NCI-H2227 (cell line): ENCODE results near the gene RMDN2.
A peak's percentile ranks its signal among the peaks of the same experiment; 100 is the strongest.

ENCODE experiments used
- DNase-seq: peaks from one replicate; lab custom pipeline; 2025; ENCODE audit not compliant: unreplicated experiment; lab: John Stamatoyannopoulos, UW

RMDN2 gene

GRCh38 chr2:38037757-38038621, 112.9 kb downstream of the RMDN2 start:
- peak; percentile 66 for DNase-seq

DNA sequence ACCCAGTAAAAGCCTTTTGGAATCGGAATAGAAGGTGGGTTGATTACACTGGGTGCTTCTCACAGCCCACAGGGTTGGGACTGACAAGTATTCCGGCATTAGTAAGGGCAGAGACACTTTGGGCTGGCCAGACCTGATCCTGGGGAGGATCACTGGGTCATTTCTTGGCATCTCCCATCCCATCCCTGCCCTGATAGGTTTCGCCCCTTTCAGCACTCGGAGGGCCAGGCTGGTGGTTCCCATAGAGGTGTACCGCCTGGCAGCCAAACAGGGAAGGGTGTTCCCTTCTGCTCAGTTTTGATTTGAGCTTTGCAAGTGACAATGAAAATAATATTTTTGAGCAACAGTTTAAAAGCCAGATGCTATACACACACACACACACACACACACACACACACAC, 113.6 kb downstream of the RMDN2 start:
- no peak for DNase-seq

DNA sequence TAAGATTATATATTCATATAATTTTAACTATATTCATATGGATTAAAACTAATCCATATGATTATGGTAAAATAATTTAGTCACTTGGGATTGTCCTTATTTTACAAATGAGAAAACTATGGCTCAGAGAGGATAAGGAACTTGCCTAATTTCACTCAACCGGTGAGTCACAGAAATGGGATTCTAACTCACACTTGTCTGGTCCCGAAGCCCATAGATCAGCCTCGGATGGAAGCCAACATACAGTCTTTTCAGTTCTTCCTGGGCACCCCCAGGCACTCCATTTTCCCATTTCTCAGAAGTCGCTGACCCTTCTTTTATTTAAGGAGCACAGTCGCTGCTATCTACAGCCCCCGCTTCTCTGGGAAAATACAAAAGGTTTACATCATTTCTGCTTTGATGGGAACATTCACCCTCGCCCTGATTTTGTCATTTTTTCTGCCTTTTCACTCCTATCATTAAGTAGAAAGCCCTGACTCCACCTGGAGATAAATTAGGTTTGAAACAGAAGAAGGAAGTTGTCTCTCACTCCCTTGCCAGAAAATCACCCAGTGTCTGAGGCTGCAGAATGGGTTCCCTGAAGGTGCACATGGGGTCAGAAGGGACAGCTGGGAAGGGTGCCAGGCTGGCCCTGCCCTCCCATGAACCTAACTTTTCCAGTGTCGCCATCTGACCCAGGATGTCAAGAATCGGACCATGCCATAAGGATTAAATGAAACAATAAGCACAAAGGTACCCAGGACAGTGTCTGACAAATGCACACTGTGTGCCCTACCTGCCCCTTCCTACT, 114.2 kb downstream of the RMDN2 start:
- DNase-seq, result no peak

DNA sequence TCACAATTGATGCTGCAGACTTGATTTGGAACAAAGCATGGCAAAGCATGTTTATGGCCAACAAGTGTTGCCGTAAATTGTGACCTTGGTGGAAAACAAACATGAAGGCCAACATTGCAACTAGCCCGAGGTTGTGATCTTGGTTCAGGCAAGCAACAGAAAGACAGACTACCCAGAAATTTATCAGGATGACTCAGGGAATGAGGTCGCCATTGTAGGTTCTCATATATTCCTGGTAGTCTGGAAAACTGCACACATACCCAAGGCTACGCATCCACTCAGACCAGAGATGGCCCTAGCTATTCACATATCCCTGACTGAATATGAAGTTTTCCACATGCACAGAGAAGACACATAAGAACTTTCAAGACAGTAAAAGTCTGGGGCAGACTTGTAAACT, 120.7 kb downstream of the RMDN2 start:
- no peak for DNase-seq

GRCh38 chr2:38056216-38056615, 131.1 kb downstream of the RMDN2 start:
- no peak for DNase-seq

DNA sequence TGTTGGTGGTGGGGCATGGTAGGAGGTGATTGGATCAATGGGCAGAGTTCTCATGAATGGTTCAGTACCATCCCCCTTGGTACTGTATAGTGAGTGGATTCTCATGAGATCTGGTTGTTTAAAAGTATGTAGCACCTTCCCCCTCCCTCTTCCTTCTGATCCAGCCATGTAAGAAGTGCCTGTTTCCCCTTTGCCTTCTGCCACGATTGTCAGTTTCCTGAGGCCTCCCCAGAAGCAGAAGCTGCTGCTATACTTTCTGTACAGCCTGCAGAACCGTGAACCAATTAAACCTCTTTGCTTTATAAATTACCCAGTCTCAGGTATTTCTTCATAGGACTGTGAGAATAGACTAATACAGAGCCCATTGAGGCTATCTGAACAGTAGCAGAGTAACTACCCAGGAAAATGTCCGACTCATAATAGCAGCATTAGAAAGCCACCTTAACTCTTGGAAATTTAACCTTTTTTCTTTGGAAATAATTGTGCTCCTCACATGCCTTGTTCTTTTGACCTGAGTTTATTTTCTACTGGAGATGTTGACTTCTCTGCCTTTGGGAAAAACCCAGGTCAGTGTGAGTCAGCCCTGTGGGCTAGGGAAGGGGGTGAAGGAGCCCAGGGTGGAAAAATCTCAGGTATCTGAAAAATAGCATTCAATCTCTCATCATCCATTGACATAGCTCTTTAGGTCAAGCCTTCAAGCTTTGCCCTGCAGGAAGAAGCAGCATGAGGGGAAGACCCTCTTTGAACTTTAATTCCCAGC, 132.7 kb downstream of the RMDN2 start:
- DNase-seq, result no peak

DNA sequence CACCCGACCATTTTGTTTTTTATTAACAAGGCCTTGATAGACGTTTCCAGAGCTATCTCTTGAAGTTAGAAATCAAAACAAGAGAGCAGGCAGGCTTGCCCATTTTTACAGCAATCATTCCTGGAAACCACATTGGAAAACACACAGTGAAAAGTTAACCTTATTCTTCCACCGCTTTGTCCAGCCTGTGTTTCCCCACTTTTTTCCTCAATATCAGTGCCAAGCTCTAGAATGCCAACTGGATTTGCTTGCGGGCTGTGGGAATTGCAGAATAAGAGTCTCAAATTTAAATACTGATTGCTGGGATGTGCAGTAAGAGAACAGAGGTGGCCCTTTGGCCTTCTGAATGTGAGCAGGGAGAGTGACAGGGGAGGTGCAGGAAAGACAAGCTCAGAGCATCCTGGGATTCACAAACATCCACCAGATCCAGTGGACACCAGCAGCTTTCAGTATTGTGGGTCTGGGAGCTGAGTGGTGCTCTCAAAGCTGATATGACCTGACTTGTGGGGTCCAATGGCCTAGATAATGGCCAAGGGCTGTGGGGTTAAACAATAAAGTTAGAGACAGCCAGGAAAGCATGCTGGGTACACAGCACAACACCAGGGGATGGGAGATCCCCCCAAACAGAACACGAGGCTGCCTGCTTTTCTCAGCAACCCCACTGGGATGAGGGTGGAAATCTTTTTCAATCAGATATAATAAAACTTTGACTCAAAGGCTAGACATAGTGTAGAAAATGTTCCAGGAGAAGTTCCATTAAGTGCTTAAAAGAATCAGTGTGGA, 135.3 kb downstream of the RMDN2 start:
- no peak for DNase-seq

- DNase-seq, result no peak
These were observed 139.9 kb downstream of the RMDN2 start for GRCh38 chr2:38064801-38065501.

- DNase-seq, result no peak
These were observed 140.5 kb downstream of the RMDN2 start for GRCh38 chr2:38065502-38066135.

GRCh38 chr2:38066421-38067115, 141.5 kb downstream of the RMDN2 start:
- DNase-seq, result no peak
